OCI-LY3 (cell line): ENCODE data around the gene RINL.

Experiments used
- CTCF ChIP-seq: fragments of 200-600, 300-600 bp; sonication (generic); IDR thresholded peaks from 2 replicates; pipeline ENCODE4 v1.5.1; 2014; ENCODE audit warnings: antibody characterized with exemption, low read length, low read depth
- EZH2phosphoT487 ChIP-seq: fragments of 200-600 bp; shearing (Covaris generic); IDR thresholded peaks from 2 replicates; pipeline ENCODE4 v1.6.1; 2018; ENCODE audit warnings: antibody characterized with exemption, mixed run types, low read depth

GRCh38 chr19:38900743-38901190, 22.7 kb upstream of the RINL start:
- TF ChIP-seq CTCF (no peak), EZH2phosphoT487 (no peak)
